ENCODE measurements around the gene CAMK1D. TPM values are rescaled to one million over a fixed set of nuclear protein-coding genes. Genes with fewer than 3 reads are reported as not detected.

Gene CAMK1D
- total RNA-seq, 3 donors from 2014 or later = 20.6 to 48.5 (median 32.8) TPM

DNA sequence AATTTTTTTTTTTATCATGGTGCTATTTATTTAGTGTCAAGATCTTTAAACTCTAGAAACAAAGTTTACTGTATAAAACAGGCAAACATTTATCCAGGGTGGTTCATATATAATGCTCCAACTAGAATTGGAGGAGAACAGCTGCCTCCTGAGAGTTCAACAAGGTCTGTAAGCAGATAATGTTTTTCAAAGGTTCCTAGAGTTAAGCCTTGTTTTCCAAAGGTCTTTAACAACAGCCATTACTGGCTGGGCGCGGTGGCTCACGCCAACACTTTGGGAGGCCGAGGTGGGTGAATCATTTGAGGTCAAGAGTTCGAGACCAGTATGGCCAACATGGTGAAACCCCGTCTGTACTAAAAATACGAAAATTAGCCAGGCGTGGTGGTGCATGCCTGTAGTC, 335.4 kb downstream of the CAMK1D start:
- no peak overlapping the region for H3K4me3 ChIP-seq
- ATAC-seq (peak; percentile 89), DNase-seq (peak in 1 of 3 donors; percentile 54)
- peaks cover under 1% of the 10 kb centered on the region for H3K4me1 ChIP-seq (ENCODE audit: low read depth)
- no peaks in the 10 kb centered on the region for H3K36me3 ChIP-seq (ENCODE audit: low read depth)
- no peaks in the 10 kb centered on the region for H3K9me3 ChIP-seq
- intact Hi-C loops (cut with DNase I, micrococcal nuclease) = no loop called here
- TF ChIP-seq, protein P1, sequence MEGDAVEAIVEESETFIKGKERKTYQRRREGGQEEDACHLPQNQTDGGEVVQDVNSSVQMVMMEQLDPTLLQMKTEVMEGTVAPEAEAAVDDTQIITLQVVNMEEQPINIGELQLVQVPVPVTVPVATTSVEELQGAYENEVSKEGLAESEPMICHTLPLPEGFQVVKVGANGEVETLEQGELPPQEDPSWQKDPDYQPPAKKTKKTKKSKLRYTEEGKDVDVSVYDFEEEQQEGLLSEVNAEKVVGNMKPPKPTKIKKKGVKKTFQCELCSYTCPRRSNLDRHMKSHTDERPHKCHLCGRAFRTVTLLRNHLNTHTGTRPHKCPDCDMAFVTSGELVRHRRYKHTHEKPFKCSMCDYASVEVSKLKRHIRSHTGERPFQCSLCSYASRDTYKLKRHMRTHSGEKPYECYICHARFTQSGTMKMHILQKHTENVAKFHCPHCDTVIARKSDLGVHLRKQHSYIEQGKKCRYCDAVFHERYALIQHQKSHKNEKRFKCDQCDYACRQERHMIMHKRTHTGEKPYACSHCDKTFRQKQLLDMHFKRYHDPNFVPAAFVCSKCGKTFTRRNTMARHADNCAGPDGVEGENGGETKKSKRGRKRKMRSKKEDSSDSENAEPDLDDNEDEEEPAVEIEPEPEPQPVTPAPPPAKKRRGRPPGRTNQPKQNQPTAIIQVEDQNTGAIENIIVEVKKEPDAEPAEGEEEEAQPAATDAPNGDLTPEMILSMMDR (IDR thresholded peaks at IDR 0.05) = no peak

- peaks cover 7% of the 10 kb centered on the region for H3K4me1 ChIP-seq (ENCODE audit: low read depth)
- no peaks in the 10 kb centered on the region for H3K36me3 ChIP-seq (ENCODE audit: low read depth)
- H3K9me3 ChIP-seq = no peaks in the 10 kb centered on the region
- TF ChIP-seq, protein P1 (IDR thresholded peaks at IDR 0.05) = no peak
- H3K4me3 ChIP-seq = no peak overlapping the region
- intact Hi-C loops (cut with DNase I, micrococcal nuclease) = no loop called here
- no peak for DNase-seq
- no peak for ATAC-seq
Observed at GRCh38 chr10:12685261-12686058, 336.1 kb downstream of the CAMK1D start.

GRCh38 chr10:12687996-12688395, 338.6 kb downstream of the CAMK1D start:
- intact Hi-C loops (cut with DNase I, micrococcal nuclease) = no loop called here
- H3K4me1 ChIP-seq (ENCODE audit: low read depth) = peaks cover 8% of the 10 kb centered on the region
- H3K4me3 ChIP-seq = no peak overlapping the region
- no peaks in the 10 kb centered on the region for H3K9me3 ChIP-seq
- H3K36me3 ChIP-seq (ENCODE audit: low read depth) = no peaks in the 10 kb centered on the region
- DNase-seq (no peak), ATAC-seq (no peak)
- TF ChIP-seq, protein P1 (IDR thresholded peaks at IDR 0.05) = no peak

GRCh38 chr10:12689893-12690292, 340.5 kb downstream of the CAMK1D start:
- no peak for DNase-seq
- Histone ChIP-seq H3K4me1 (ENCODE audit: low read depth) (peaks cover 8% of the 10 kb centered on the region), H3K4me3 (no peak overlapping the region), H3K9me3 (no peaks in the 10 kb centered on the region), H3K36me3 (ENCODE audit: low read depth) (no peaks in the 10 kb centered on the region)
- ATAC-seq = peak; percentile 52
- intact Hi-C loops (cut with DNase I, micrococcal nuclease) = no loop called here
- TF ChIP-seq, protein P1 (IDR thresholded peaks at IDR 0.05) = no peak

GRCh38 chr10:12690525-12691126, 341.3 kb downstream of the CAMK1D start:
- TF ChIP-seq, protein P1 (IDR thresholded peaks at IDR 0.05) = no peak
- ATAC-seq = peak; percentile 24
- H3K4me1 ChIP-seq (ENCODE audit: low read depth) = peaks cover 8% of the 10 kb centered on the region
- H3K9me3 ChIP-seq = no peaks in the 10 kb centered on the region
- intact Hi-C loops (cut with DNase I, micrococcal nuclease) = no loop called here
- no peak for DNase-seq
- no peaks in the 10 kb centered on the region for H3K36me3 ChIP-seq (ENCODE audit: low read depth)
- H3K4me3 ChIP-seq = no peak overlapping the region

Measured in mucosa of descending colon (tissue), 3 donors.